Tibial nerve (tissue), 4 donors: ENCODE results near the gene ZNF763. TPM values are rescaled to one million over a fixed set of nuclear protein-coding genes. Genes with fewer than 3 reads are reported as not detected.
"Not testable (repeated sequence)": the region's sequence is repeated elsewhere in the genome, so short reads cannot be mapped to it uniquely, and the experiment has no call there.

ENCODE experiments used
- DNase-seq, 2 donors: peaks; one replicate each; pipeline ENCODE4 v3.0.0-alpha.2; 2019; ENCODE audit warnings: low spot score in 2 of 2
- H3K27ac ChIP-seq, 4 donors: fragments of 200-600 bp; sonication (generic) in 3 of 4; one replicate each; pipeline ENCODE4 v1.5.1; 2017 to 2019; ENCODE audit warnings: mild to moderate bottlenecking in 1 of 4
- H3K27me3 ChIP-seq, 2 donors: fragments of 200-600 bp; sonication (generic) in 1 of 2; one replicate each; pipeline versions ENCODE4 v1.5.1 to v1.6.0; 2017 to 2019
- H3K36me3 ChIP-seq, 3 donors: fragments of 200-600 bp; sonication (generic); one replicate each; pipeline ENCODE4 v1.5.1; 2018 to 2019
- H3K4me1 ChIP-seq, 4 donors: fragments of 200-600 bp; sonication (generic) in 3 of 4; one replicate each; pipeline ENCODE4 v1.5.1; 2017 to 2019
- H3K4me3 ChIP-seq, 4 donors: fragments of 200-600 bp; sonication (generic) in 3 of 4; one replicate each; pipeline ENCODE4 v1.5.1; 2017 to 2019; ENCODE audit warnings: mild to moderate bottlenecking in 1 of 4, moderate library complexity in 1 of 4
- H3K9me3 ChIP-seq, 4 donors: fragments of 200-600 bp; sonication (generic) in 3 of 4; one replicate each; pipeline ENCODE4 v1.5.1; 2017 to 2019
- EP300 ChIP-seq, 2 donors: sonication (generic); formaldehyde crosslinking; IDR thresholded peaks; one replicate each; pipeline ENCODE4 v1.6.1; 2017; ENCODE audit warnings: antibody characterized with exemption in 2 of 2, mild to moderate bottlenecking in 1 of 2
- POLR2A ChIP-seq, 2 donors: fragments of 450-650 bp; IDR thresholded peaks; one replicate each; pipeline ENCODE4 v1.6.1; 2017; ENCODE audit warnings: antibody characterized with exemption in 2 of 2, mild to moderate bottlenecking in 2 of 2, moderate library complexity in 2 of 2
- WGBS, 2 donors: methylation state at CpG; one replicate each; pipeline ENCODE4 v1.1.5; 2018; 5-methylcytosine and 5-hydroxymethylcytosine counted together
- total RNA-seq, 4 donors: library from RNA; depleted of rRNA; stranded (reverse); fragments of >200 nt; gene quantifications; one replicate each; pipeline ENCODE4 v1.1.0, GENCODE V29; 2016
- TF ChIP-seq, protein P1 (sequence below), 5 experiments: fragments of 200-600 bp in 3 of 5; fragments of 450-650 bp in 2 of 5; sonication (generic) in 3 of 5; IDR thresholded peaks; one replicate each; pipeline ENCODE4 v1.5.1; 2016 to 2019; ENCODE audit warnings: antibody characterized with exemption in 5 of 5, mild to moderate bottlenecking in 3 of 5, moderate library complexity in 2 of 5

Gene ZNF763
- total RNA-seq: 10 to 100 TPM in 2 of 4 donors, 1 to 10 TPM in 2; 8.2 to 19.0 (median 11.6) TPM

DNA sequence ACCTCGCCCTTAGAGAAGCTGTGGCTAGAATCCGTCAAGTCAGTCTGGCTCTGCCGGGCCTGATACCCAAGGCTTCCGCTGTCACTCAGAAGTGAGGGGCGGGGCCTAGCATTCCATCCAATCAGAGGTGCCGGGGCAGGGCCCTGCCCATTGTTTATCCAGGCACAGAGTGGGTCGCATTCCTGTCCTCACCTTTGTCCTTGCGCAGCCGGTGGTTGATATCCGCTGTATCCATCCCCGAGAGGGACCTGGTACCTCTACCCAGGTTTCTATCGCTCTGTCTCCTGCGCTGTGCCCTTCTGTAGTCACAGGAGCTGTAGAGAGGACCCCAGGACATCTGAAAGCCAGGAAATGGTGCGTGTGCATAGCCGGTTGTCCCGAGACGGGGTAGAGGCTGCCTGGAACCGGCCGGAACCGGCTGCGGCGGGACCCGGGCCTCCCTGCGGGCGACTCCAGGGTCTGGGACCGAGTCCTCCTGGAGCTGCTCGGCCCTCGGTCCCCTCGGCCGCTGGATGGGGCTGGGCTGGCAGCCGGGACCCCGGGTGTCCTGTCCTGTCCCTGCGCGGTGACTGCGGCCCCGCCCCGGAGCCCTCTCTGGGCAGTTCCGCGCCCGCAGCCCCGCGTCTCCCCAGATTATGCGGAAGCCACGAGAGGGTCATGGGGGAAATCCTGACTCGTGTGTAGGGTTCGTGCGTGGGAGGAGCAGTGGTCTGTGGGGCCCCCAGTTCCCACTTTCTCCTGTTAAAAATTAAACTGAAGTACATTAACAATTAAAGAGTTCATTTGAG lies at the start of gene ZNF763:
Gene ZNF763 (plus strand): TSS at position 183 of the 788 bp plus-strand sequence. CDS start 169 bp downstream, at position 352.
- TF ChIP-seq EP300 (IDR thresholded peaks at IDR 0.05) (peak; percentile 70 to 96), POLR2A (IDR thresholded peaks at IDR 0.05) (peak; percentile 54 to 84)
- TF ChIP-seq, protein P1, sequence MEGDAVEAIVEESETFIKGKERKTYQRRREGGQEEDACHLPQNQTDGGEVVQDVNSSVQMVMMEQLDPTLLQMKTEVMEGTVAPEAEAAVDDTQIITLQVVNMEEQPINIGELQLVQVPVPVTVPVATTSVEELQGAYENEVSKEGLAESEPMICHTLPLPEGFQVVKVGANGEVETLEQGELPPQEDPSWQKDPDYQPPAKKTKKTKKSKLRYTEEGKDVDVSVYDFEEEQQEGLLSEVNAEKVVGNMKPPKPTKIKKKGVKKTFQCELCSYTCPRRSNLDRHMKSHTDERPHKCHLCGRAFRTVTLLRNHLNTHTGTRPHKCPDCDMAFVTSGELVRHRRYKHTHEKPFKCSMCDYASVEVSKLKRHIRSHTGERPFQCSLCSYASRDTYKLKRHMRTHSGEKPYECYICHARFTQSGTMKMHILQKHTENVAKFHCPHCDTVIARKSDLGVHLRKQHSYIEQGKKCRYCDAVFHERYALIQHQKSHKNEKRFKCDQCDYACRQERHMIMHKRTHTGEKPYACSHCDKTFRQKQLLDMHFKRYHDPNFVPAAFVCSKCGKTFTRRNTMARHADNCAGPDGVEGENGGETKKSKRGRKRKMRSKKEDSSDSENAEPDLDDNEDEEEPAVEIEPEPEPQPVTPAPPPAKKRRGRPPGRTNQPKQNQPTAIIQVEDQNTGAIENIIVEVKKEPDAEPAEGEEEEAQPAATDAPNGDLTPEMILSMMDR (IDR thresholded peaks at IDR 0.05): no peak
- peak within 1 kb of the TSS; percentile 89 to 99 (median 94) for H3K27ac ChIP-seq
- WGBS, 2 donors: 1% methylated on average over 22 to 42 of the region's 47 CpGs

DNA sequence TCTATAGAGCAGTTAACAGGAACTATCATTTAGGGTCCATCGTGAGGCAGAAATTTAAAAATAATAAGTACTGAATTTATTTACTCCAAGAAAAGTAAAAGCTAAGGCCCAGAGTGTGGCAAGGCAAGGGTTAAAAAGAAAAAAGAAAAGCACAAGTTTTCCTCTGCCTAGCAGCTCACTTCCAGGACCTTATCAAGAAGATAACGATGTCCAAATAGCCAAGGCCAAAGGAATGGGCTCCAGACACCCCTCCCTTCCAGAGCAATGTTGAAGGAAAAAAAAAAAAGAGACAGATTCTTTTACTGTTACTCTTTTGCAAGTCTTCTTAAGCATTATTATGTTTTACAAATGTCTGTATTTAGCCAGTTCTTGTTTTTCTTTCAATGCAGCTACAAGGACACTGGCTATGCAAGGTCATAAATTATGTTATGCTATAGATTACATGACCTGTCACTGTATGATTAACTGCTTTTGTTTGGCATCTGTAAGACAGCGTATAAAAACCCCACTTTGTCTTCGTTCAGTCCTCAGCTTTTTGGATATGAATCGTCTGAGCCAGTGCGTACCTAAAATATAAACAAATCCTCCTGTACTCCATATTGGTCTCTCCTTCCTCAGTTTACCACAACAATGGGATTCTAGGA lies 42.9 kb upstream of the ZNF763 start:
- Histone ChIP-seq H3K4me1 (peaks cover 0 to 24% (median 13%) of the 10 kb centered on the region in 4 donors), H3K36me3 (no peaks in the 10 kb centered on the region), H3K27ac (no peak overlapping the region), H3K9me3 (peaks cover 0 to 4% (median 0%) of the 10 kb centered on the region in 4 donors), H3K27me3 (no peaks in the 10 kb centered on the region), H3K4me3 (no peak overlapping the region)
- DNase-seq: no peak
- 45 to 50% methylated on average over 6 of the region's 6 CpGs for WGBS, 2 donors
- TF ChIP-seq, protein P1 (IDR thresholded peaks at IDR 0.05): no peak
- TF ChIP-seq EP300 (IDR thresholded peaks at IDR 0.05) (no peak), POLR2A (IDR thresholded peaks at IDR 0.05) (no peak)

More for the DNA sequence above, at the start of gene ZNF763:
- Histone ChIP-seq H3K27me3 (no peaks in the 10 kb centered on the region), H3K9me3 (no peaks in the 10 kb centered on the region), H3K4me1 (peaks cover 5 to 22% (median 11%) of the 10 kb centered on the region in 4 donors), H3K36me3 (no peaks in the 10 kb centered on the region), H3K4me3 (peak within 1 kb of the TSS; percentile 54 to 95 (median 74))
- DNase-seq: peak; percentile 95 to 98

DNA sequence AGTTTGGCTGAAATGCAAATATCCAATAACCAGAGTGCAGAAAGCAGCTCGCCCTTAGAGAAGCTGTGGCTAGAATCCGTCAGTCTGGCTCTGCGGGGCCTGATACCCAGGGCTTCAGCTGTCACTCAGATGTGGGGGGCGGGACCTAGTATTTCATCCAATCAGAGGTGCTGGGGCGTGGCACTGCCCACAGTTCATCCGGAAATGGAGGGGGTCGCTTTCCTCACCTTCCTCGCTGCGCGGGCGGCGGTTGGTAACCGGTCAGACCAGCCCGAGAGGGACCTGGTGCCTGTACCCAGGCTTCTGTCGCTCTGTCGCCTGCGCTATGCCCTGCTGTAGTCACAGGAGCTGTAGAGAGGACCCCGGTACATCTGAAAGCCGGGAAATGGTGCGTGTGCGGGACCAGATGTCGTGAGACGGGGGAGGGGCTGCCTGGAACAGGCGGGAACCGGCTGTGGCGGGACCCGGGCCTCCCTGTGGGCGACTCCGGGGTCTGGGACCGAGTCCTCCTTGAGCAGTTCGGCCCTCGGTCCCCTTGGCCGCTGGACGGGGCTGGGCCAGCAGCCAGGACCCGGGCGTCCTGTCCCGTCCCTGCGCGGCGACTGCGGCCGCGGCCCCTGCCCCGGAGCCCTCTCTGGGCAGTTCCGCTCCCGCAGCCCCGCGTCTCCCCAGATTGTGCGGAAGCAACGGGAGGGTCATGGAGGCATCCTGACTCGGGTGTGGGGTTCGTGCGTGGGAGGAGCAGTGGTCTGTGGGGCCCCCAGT lies 39.8 kb upstream of the ZNF763 start, which contains the start of gene ZNF700:
Gene ZNF700 (plus strand): TSS at position 222 of the 765 bp plus-strand sequence. CDS start 104 bp downstream, at position 326.
- peak within 1 kb of the TSS; percentile 81 to 98 (median 98) for H3K27ac ChIP-seq
- peak; percentile 96 to 99 for DNase-seq
- H3K27me3 ChIP-seq: no peaks in the 10 kb centered on the region
- H3K4me3 ChIP-seq: peak within 1 kb of the TSS; percentile 83 to 97 (median 91)
- peaks cover 0 to 7% (median 0%) of the 10 kb centered on the region in 3 donors for H3K36me3 ChIP-seq
- H3K4me1 ChIP-seq: peaks cover 0 to 26% (median 13%) of the 10 kb centered on the region in 4 donors
- WGBS, 2 donors: 0% methylated on average over 27 to 45 of the region's 53 CpGs
- H3K9me3 ChIP-seq: no peaks in the 10 kb centered on the region
- peak in 1 of 2 donors; percentile 90 for TF ChIP-seq EP300 (IDR thresholded peaks at IDR 0.05)
- TF ChIP-seq POLR2A (IDR thresholded peaks at IDR 0.05): peak; percentile 60 to 81
- TF ChIP-seq, protein P1 (IDR thresholded peaks at IDR 0.05): no peak

DNA sequence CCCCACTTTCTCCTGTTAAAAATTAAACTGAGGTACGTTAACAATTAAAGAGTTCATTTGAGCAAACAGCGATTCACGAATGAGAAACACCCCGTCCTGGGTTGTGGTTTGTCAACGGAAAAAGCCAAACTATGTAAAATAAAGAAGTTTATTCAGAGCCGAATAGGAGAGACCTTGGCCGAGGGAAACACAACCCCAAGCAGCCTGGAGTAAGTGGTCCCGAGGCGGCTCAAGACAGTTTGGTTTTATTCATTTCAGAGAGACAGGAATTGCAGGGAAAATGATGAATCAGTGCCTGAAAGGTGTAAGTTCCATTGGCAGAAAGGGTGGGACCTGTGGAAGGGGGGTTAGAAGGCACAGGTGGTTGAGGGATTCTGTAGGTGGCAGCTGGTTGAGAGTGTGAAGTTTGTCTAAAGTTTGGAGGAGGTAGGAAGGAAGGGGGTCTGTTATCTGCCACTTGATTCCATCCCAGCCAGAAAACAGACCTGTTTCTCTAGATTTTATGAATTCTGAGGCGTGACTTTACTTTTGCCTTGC lies 39.1 kb upstream of the ZNF763 start:
- peaks cover 0 to 12% (median 0%) of the 10 kb centered on the region in 3 donors for H3K36me3 ChIP-seq
- peak overlapping the region; percentile 81 to 98 (median 98) for H3K27ac ChIP-seq
- not testable (repeated sequence) for DNase-seq, H3K9me3 ChIP-seq, H3K27me3 ChIP-seq
- 6 to 10% methylated on average over 10 of the region's 10 CpGs for WGBS, 2 donors
- H3K4me3 ChIP-seq: peak overlapping the region; percentile 83 to 97 (median 91)
- peaks cover 0 to 26% (median 13%) of the 10 kb centered on the region in 4 donors for H3K4me1 ChIP-seq

DNA sequence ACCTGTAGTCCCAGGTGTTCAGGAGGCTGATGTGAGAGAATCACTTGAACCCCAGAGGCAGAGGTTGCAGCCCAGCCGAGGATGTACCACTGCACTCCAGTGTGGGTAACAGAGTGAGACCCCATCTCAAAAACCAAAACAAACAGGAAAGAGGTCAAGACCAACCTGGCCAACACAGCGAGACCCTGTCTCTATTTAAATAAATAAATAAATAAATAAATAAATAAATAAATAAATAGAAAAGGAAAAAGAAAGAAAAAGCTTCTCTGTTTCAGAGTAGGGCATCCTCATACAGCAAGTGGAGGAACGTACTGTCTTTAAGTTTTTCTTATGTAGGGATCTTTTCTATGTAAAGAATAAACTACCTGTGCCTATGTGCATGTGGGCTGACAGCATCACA lies 37.6 kb upstream of the ZNF763 start:
- 91 to 92% methylated on average over 3 of the region's 3 CpGs for whole genome bisulfite sequencing, 2 donors
- Histone ChIP-seq H3K4me1 (peaks cover 0 to 26% (median 13%) of the 10 kb centered on the region in 4 donors), H3K27me3 (no peaks in the 10 kb centered on the region), H3K27ac (no peak overlapping the region), H3K4me3 (no peak overlapping the region), H3K36me3 (peaks cover 0 to 20% (median 0%) of the 10 kb centered on the region in 3 donors), H3K9me3 (no peaks in the 10 kb centered on the region)
- no peak for DNase-seq
- no peak for TF ChIP-seq EP300 (IDR thresholded peaks at IDR 0.05)
- TF ChIP-seq POLR2A (IDR thresholded peaks at IDR 0.05): no peak
- TF ChIP-seq, protein P1 (IDR thresholded peaks at IDR 0.05): no peak
